GM18909 (cell line): Measurements from ENCODE around the gene SALL4.
"Not testable (repeated sequence)": the region's sequence is repeated elsewhere in the genome, so short reads cannot be mapped to it uniquely, and the experiment has no call there.

Experiments used
- ATAC-seq: cut with Tn5 transposase; IDR thresholded peaks from one replicate; pipeline ENCODE4 v1.9.1; 2021; ENCODE audit warnings: mild to moderate bottlenecking; ENCODE audit not compliant: unreplicated experiment, poor library complexity

SALL4 gene

GRCh38 chr20:51740308-51740707 lies 62.0 kb downstream of the SALL4 start:
- ATAC-seq = not testable (repeated sequence)

- ATAC-seq = no peak
These were observed 62.5 kb downstream of the SALL4 start for GRCh38 chr20:51739722-51740249.

- no peak for ATAC-seq
These were observed 63.4 kb downstream of the SALL4 start for GRCh38 chr20:51738877-51739447.

- not testable (repeated sequence) for ATAC-seq
These were observed 64.1 kb downstream of the SALL4 start for GRCh38 chr20:51738261-51738660.

- no peak for ATAC-seq
These were observed 65.4 kb downstream of the SALL4 start for GRCh38 chr20:51736947-51737346.

- ATAC-seq = no peak
These were observed 66.4 kb downstream of the SALL4 start for GRCh38 chr20:51735728-51736600.

GRCh38 chr20:51734876-51735720 lies 67.2 kb downstream of the SALL4 start:
- ATAC-seq = no peak

- ATAC-seq = no peak
These were observed 69.3 kb downstream of the SALL4 start for GRCh38 chr20:51733070-51733469.
